Anterior cingulate cortex (tissue), 58 donors: Measurements from ENCODE around the gene LIMCH1.

Source experiments
- DNase-seq, 58 donors: peaks; one replicate each; lab custom pipeline; 2025; lab: John Stamatoyannopoulos, UW

The LIMCH1 gene

GRCh38 chr4:41561244-41561643, 23.3 kb downstream of the LIMCH1 start:
- no peak for DNase-seq

GRCh38 chr4:41567186-41567585, 29.2 kb downstream of the LIMCH1 start:
- no peak for DNase-seq

GRCh38 chr4:41568363-41568762, 30.4 kb downstream of the LIMCH1 start:
- DNase-seq = no peak

GRCh38 chr4:41569961-41570360, 32.0 kb downstream of the LIMCH1 start:
- no peak for DNase-seq

- DNase-seq = no peak
These were observed 33.5 kb downstream of the LIMCH1 start for GRCh38 chr4:41571422-41571821.

- no peak for DNase-seq
These were observed 34.6 kb downstream of the LIMCH1 start for GRCh38 chr4:41572516-41572915.

GRCh38 chr4:41572956-41573355, 35.0 kb downstream of the LIMCH1 start:
- no peak for DNase-seq

- no peak for DNase-seq
These were observed 35.6 kb downstream of the LIMCH1 start for GRCh38 chr4:41573502-41574001.

GRCh38 chr4:41575207-41575606, 37.2 kb downstream of the LIMCH1 start:
- DNase-seq = no peak

- DNase-seq = no peak
These were observed 37.7 kb downstream of the LIMCH1 start for GRCh38 chr4:41575665-41576064.

GRCh38 chr4:41579043-41579442, 41.1 kb downstream of the LIMCH1 start:
- no peak for DNase-seq

- no peak for DNase-seq
These were observed 41.6 kb downstream of the LIMCH1 start for GRCh38 chr4:41579526-41579925.

GRCh38 chr4:41580007-41580406, 42.0 kb downstream of the LIMCH1 start:
- no peak for DNase-seq

- no peak for DNase-seq
These were observed 48.8 kb downstream of the LIMCH1 start for GRCh38 chr4:41586675-41587225.

- no peak for DNase-seq
These were observed 49.3 kb downstream of the LIMCH1 start for GRCh38 chr4:41587286-41587685.

GRCh38 chr4:41590591-41590990, 52.6 kb downstream of the LIMCH1 start:
- peak in 5 of 58 donors; percentile 1 to 13 (median 7) for DNase-seq

- DNase-seq = peak in 49 of 58 donors; percentile 8 to 85 (median 48)
These were observed 56.5 kb downstream of the LIMCH1 start for GRCh38 chr4:41594432-41594831.

GRCh38 chr4:41597494-41597893, 59.5 kb downstream of the LIMCH1 start:
- DNase-seq = no peak

- no peak for DNase-seq
These were observed 60.6 kb downstream of the LIMCH1 start for GRCh38 chr4:41598580-41598979.

- no peak for DNase-seq
These were observed 61.3 kb downstream of the LIMCH1 start for GRCh38 chr4:41599192-41599786.

GRCh38 chr4:41600243-41600912, 62.4 kb downstream of the LIMCH1 start:
- no peak for DNase-seq

- DNase-seq = no peak
These were observed 63.1 kb downstream of the LIMCH1 start for GRCh38 chr4:41601025-41601424.
